ENCODE results near the gene IFNAR2. TPM values are rescaled to one million over a fixed set of nuclear protein-coding genes. Genes with fewer than 3 reads are reported as not detected.
A peak's percentile ranks its signal among the peaks of the same experiment; 100 is the strongest.

Gene IFNAR2
- total RNA-seq, 1 experiment from 2014 or later = 8.8 TPM

DNA sequence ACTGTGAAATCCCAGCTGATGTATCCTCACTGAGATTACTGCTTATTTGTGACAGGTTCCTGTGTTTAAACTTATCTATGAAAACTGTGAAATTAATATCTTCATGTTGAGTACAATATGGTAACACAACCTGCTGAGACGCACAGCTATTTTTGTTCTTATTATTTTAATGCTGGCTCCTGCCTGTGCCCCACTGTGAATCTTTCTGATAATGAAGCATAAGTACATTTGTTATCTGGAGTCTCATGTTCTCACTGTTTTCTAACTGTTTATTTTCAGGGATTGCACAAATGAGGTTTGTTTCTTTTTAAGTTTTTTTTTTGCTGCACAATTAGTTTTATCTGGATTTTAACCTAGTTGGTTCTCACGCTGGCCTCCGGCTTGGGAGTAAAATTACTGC lies 39.9 kb upstream of the IFNAR2 start:
- Mint-ChIP-seq H3K4me3 (ENCODE audit: unreplicated experiment) (no peak overlapping the region), H3K36me3 (ENCODE audit: insufficient read depth, unreplicated experiment) (no peaks in the 10 kb centered on the region), H3K27me3 (ENCODE audit: insufficient read depth, unreplicated experiment) (peaks cover 84% of the 10 kb centered on the region), H3K27ac (ENCODE audit: low read depth, unreplicated experiment) (no peak overlapping the region), H3K9me3 (ENCODE audit: unreplicated experiment) (no peaks in the 10 kb centered on the region), H3K4me1 (ENCODE audit: insufficient read depth, unreplicated experiment) (no peaks in the 10 kb centered on the region)
- BruUV-seq (replicated peaks) = no TSS peak
- TF ChIP-seq CTCF (IDR thresholded peaks at IDR 0.05; ENCODE audit: unreplicated experiment) = no peak
- intact Hi-C loops (cut with micrococcal nuclease) = no loop called here
- ChIA-PET POLR2A (interaction anchor here (0.8 kb wide), 1 partner anchor 196 kb away, joined by 3 read pairs; no protein-coding TSS in a partner anchor), CTCF (interaction anchor here (0.5 to 1.4 kb wide), 6 partner anchors 8 to 200 kb away, joined by 3 to 5 read pairs (median 4); no protein-coding TSS in a partner anchor)
- DNase-seq (ENCODE audit: unreplicated experiment) = no peak

DNA sequence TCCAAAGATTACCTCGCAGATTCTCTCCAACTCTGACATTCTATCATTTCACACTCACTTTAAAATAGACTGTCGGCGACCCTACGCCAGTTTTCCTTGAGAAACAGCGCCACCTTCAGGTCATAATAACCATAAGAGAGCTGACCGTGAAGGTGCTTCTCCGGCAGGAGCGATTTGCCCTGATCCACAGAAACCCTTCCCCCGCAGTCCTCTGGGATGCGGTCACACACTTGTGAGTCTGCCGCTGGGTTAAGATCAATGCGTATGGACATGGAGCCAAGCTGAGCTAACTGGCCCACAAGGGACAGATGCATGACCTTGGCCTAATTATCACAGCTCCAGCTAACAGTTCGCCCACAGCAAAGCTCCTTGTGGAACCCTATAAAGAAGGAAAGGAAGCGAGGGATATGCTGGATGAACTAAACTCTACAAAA lies 32.8 kb upstream of the IFNAR2 start:
- Mint-ChIP-seq H3K27ac (ENCODE audit: low read depth, unreplicated experiment) (no peak overlapping the region), H3K36me3 (ENCODE audit: insufficient read depth, unreplicated experiment) (no peaks in the 10 kb centered on the region), H3K4me1 (ENCODE audit: insufficient read depth, unreplicated experiment) (peaks cover 1% of the 10 kb centered on the region), H3K9me3 (ENCODE audit: unreplicated experiment) (no peaks in the 10 kb centered on the region), H3K27me3 (ENCODE audit: insufficient read depth, unreplicated experiment) (peaks cover 35% of the 10 kb centered on the region), H3K4me3 (ENCODE audit: unreplicated experiment) (no peak overlapping the region)
- ChIA-PET POLR2A (interaction anchor here (0.6 to 1.3 kb wide), 8 partner anchors 73 to 415 kb away, joined by 3 to 4 read pairs (median 3); no protein-coding TSS in a partner anchor), CTCF (interaction anchor here (0.6 to 3.9 kb wide), 61 partner anchors 8 to 753 kb away, joined by 3 to 41 read pairs (median 4); partner anchors contain the start of gene IL10RB)
- TF ChIP-seq CTCF (IDR thresholded peaks at IDR 0.05; ENCODE audit: unreplicated experiment) = peak; percentile 51
- peak; percentile 80 for DNase-seq (ENCODE audit: unreplicated experiment)
- intact Hi-C loops (cut with micrococcal nuclease) = loop anchor here (1.0 to 5.0 kb wide), 5 partner anchors 65 to 410 kb away; no protein-coding TSS in a partner anchor
- no TSS peak for BruUV-seq (replicated peaks)

GRCh38 chr21:33197496-33197895 lies 32.2 kb upstream of the IFNAR2 start:
- POLR2A ChIA-PET = interaction anchor here (0.7 to 1.3 kb wide), 5 partner anchors 182 to 415 kb away, joined by 3 to 4 read pairs (median 3); no protein-coding TSS in a partner anchor
- Mint-ChIP-seq H3K4me3 (ENCODE audit: unreplicated experiment) (no peak overlapping the region), H3K27me3 (ENCODE audit: insufficient read depth, unreplicated experiment) (peaks cover 29% of the 10 kb centered on the region), H3K9me3 (ENCODE audit: unreplicated experiment) (no peaks in the 10 kb centered on the region), H3K27ac (ENCODE audit: low read depth, unreplicated experiment) (no peak overlapping the region), H3K4me1 (ENCODE audit: insufficient read depth, unreplicated experiment) (peaks cover 4% of the 10 kb centered on the region), H3K36me3 (ENCODE audit: insufficient read depth, unreplicated experiment) (no peaks in the 10 kb centered on the region)
- intact Hi-C loops (cut with micrococcal nuclease) = loop anchor here (1.0 to 5.0 kb wide), 5 partner anchors 65 to 410 kb away; no protein-coding TSS in a partner anchor
- CTCF ChIA-PET = interaction anchor here (0.5 to 3.9 kb wide), 63 partner anchors 8 to 546 kb away, joined by 3 to 41 read pairs (median 4); partner anchors contain the start of gene IL10RB
- TF ChIP-seq CTCF (IDR thresholded peaks at IDR 0.05; ENCODE audit: unreplicated experiment) = no peak
- DNase-seq (ENCODE audit: unreplicated experiment) = no peak
- BruUV-seq (replicated peaks) = no TSS peak

DNA sequence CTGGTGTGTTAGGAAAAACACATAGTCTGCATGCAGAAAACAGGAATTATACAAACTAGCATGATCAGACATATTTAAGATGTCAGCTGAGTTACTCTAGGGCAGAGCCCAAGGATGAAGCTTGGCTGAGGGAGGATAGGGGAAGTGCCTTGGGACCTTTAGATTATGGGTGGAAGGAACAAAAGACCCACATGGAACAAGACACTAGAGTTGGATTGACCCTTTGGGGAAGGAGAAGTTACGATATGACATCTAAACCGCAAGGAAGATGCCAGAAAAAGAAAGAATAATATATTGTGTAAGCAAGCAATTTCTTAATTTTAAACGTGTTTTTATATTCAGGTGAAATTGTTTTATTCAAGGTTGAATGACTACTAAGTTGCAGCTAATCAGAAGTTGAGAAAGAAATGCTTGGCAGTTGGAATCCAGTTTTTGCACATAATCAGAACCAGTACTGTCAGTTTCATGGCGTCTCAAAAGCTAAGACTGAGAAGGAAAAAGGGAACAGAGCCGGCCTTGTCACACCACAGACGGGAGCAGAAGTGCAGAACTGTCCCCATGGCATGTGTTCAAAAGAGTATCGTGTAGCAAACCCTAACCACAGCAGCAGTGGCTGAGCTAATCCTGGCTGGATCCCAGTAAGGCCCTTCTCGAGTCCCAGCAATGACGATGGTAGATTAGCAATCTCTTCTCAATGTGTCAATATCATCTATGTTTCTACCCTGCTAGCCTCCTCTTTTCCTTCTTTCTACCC lies 31.2 kb upstream of the IFNAR2 start:
- Mint-ChIP-seq H3K4me1 (ENCODE audit: insufficient read depth, unreplicated experiment) (peaks cover 12% of the 10 kb centered on the region), H3K9me3 (ENCODE audit: unreplicated experiment) (no peaks in the 10 kb centered on the region), H3K27me3 (ENCODE audit: insufficient read depth, unreplicated experiment) (peaks cover 20% of the 10 kb centered on the region), H3K4me3 (ENCODE audit: unreplicated experiment) (no peak overlapping the region), H3K36me3 (ENCODE audit: insufficient read depth, unreplicated experiment) (no peaks in the 10 kb centered on the region), H3K27ac (ENCODE audit: low read depth, unreplicated experiment) (no peak overlapping the region)
- BruUV-seq (replicated peaks) = no TSS peak
- DNase-seq (ENCODE audit: unreplicated experiment) = no peak
- ChIA-PET CTCF (interaction anchor here (0.9 to 3.9 kb wide), 11 partner anchors 163 to 371 kb away, joined by 3 to 38 read pairs (median 8); no protein-coding TSS in a partner anchor), POLR2A (interaction anchor here (1.0 kb wide), 1 partner anchor 126 kb away, joined by 4 read pairs; the partner anchor contains the start of gene IFNAR1)
- no peak for TF ChIP-seq CTCF (IDR thresholded peaks at IDR 0.05; ENCODE audit: unreplicated experiment)
- intact Hi-C loops (cut with micrococcal nuclease) = loop anchor here (1.0 to 5.0 kb wide), 6 partner anchors 127 to 409 kb away; no protein-coding TSS in a partner anchor

All from MCF 10A (cell line).